C4-2B (cell line): ENCODE measurements around the gene INPP4B.

ENCODE experiments used
- H3K27ac ChIP-seq: fragments of 450-650 bp; 2 replicates; pipeline ENCODE4 v1.5.1; 2017
- CTCF ChIP-seq: fragments of 450-650 bp; conservative IDR thresholded peaks from 2 replicates; pipeline ENCODE4 v1.5.1; 2017; ENCODE audit warnings: mild to moderate bottlenecking
- ZFX ChIP-seq: fragments of 450-650 bp; IDR thresholded peaks from 2 replicates; pipeline ENCODE4 v1.6.1; 2017

Gene INPP4B

GRCh38 chr4:142236268-142236667 lies 609.8 kb downstream of the INPP4B start:
- no peak overlapping the region for H3K27ac ChIP-seq
- TF ChIP-seq CTCF, result no peak
- no peak for TF ChIP-seq ZFX

GRCh38 chr4:142231787-142232186 lies 614.3 kb downstream of the INPP4B start:
- TF ChIP-seq CTCF, result no peak
- TF ChIP-seq ZFX, result no peak
- H3K27ac ChIP-seq, result no peak overlapping the region

- TF ChIP-seq CTCF (no peak; the same call in 1 of the 2 replicates), ZFX (no peak)
- no peak overlapping the region for H3K27ac ChIP-seq
These were observed 615.1 kb downstream of the INPP4B start for GRCh38 chr4:142230991-142231390.

GRCh38 chr4:142226014-142226413 lies 620.1 kb downstream of the INPP4B start:
- TF ChIP-seq ZFX, result no peak
- H3K27ac ChIP-seq, result no peak overlapping the region

- TF ChIP-seq CTCF (no peak), ZFX (no peak)
- H3K27ac ChIP-seq, result no peak overlapping the region
These were observed 624.0 kb downstream of the INPP4B start for GRCh38 chr4:142222127-142222526.

GRCh38 chr4:142218726-142219125 lies 627.4 kb downstream of the INPP4B start:
- no peak overlapping the region for H3K27ac ChIP-seq
- TF ChIP-seq ZFX (no peak), CTCF (no peak)

- TF ChIP-seq ZFX, result no peak
- no peak; the same call in 1 of the 2 replicates for TF ChIP-seq CTCF
- H3K27ac ChIP-seq, result no peak overlapping the region
These were observed 634.7 kb downstream of the INPP4B start for GRCh38 chr4:142211444-142211843.

- H3K27ac ChIP-seq, result no peak overlapping the region
- TF ChIP-seq CTCF (no peak), ZFX (no peak)
These were observed 642.6 kb downstream of the INPP4B start for GRCh38 chr4:142203505-142203904.
